Retina (tissue), 1 donor: ENCODE data around the gene TEP1.

Experiments
- DNase-seq: peaks from one replicate; pipeline ENCODE4 v3.0.0-alpha.2; 2016

Gene TEP1

DNA sequence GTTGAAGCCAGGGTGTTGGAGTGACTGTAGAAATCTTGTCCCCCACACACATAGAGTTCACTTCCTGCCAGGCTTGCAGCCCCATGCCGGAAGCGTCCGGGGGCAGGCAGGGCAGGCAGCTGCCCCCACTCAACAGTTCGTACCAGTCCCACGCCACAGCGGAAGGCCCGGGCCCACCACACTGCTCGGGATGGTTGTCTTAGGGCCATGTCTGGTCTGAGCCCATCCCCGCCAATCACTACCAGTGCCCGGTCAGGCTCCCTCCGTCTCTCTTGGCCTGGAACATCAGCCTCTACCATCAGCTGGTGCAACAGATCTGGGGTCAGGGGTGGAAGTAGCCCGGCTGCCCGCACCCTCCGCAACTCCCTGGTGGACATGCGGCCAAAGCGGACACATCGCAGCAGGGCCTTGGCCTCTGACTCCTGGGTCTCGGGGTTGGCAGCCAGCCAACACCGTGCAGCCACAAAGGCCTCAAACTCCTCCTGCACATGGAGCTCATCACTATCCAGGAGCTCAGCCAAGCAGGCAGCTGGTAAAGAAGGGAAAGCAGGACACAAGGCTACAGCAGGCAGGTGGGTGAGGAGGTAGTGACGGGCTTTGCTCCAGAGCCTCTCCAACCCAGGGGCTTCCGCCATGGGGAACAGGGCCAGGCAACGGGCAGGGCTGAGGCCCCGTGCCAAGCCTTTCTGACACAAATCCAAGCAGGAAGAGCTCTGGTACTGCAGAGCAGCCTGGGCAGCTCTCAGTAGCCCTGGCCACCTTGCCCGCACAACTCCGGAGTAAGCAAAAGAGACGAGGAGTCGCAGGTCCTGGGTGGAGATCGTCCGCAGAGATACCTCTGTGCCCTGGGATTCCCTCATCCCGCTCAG, 16.7 kb upstream of the TEP1 start:
- no peak for DNase-seq

DNA sequence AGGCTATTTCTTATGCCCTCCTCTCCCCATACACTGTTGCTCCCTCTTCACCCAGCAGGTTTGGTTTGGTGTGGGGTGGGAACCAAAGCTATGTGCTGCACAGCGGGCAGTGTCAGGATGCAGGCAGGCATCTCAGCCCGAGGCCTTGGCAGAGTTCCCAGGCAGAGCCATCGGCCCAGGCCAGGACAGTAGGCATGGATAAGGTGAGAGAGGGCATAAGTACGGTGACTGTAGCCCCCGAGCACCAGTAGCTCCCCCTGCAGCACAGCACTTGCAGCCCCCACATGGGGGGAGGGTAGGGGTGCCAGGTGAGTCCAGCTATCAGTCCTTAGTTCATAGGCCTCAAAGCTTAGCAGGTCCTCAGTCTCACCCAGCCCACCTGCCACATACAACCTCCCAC, 15.5 kb upstream of the TEP1 start:
- no peak for DNase-seq

GRCh38 chr14:20428010-20428365, 14.7 kb upstream of the TEP1 start:
- DNase-seq, result no peak

- no peak for DNase-seq
Measured at GRCh38 chr14:20427231-20428009, 14.1 kb upstream of the TEP1 start.

DNA sequence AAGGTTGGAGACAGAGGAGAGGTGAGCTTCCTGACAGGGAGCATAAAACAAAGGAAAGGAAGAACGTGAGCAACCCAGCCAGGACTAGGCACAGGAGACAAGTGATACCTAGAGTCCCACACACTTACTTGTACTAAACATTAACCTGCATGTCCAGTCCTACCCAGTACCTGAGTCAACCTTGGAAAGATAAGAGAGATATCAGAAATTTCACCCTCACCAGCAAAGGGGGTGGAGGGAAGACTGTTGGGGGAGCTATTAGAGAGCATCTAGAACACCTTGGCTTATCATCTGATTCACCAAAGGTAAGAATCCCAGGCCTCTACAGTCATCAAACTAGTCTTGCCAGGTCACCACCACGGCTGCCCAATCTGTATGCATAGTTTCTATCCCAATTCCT, 11.6 kb upstream of the TEP1 start:
- no peak for DNase-seq

DNA sequence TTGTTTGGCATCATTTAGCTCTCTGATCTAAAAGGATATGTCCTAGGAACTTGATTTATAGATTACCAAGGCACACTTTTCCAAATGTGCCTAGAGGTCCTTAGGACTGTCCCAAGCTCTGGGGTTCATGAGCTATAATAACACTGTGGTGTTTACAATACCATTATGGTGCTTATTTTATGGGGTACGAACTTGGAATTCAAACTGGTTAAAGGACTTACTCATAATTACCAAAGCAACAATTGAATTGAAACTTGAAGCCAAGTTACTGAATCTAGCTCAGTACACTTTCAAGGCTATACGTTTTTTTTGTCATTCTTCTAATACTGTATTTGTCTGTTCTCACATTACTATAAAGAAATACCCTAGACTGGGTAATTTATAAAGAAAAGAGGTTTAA, 9.6 kb upstream of the TEP1 start:
- DNase-seq, result no peak

DNA sequence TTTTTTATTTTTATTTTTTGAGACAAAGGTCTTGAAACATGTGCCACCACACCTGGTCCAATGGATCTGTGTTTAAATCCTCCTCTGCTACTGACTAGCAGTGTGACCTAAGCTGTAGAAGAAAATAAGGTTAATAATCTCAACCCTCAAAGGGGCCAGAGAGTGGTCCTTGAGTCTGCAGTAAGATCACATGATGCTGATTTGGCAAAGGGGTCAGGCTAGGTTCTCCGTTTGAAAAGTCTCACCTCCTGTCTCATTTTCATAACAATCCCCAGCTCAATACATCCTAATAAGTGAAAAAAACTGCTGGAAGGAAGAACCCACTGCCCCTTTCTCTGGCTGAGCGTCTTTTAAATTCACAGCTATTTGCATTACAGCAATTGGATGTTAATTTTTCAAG, 8.0 kb upstream of the TEP1 start:
- no peak for DNase-seq

- DNase-seq, result no peak
Measured at GRCh38 chr14:20419419-20419818, 6.1 kb upstream of the TEP1 start.

- no peak for DNase-seq
Measured at GRCh38 chr14:20418501-20418909, 5.2 kb upstream of the TEP1 start.

DNA sequence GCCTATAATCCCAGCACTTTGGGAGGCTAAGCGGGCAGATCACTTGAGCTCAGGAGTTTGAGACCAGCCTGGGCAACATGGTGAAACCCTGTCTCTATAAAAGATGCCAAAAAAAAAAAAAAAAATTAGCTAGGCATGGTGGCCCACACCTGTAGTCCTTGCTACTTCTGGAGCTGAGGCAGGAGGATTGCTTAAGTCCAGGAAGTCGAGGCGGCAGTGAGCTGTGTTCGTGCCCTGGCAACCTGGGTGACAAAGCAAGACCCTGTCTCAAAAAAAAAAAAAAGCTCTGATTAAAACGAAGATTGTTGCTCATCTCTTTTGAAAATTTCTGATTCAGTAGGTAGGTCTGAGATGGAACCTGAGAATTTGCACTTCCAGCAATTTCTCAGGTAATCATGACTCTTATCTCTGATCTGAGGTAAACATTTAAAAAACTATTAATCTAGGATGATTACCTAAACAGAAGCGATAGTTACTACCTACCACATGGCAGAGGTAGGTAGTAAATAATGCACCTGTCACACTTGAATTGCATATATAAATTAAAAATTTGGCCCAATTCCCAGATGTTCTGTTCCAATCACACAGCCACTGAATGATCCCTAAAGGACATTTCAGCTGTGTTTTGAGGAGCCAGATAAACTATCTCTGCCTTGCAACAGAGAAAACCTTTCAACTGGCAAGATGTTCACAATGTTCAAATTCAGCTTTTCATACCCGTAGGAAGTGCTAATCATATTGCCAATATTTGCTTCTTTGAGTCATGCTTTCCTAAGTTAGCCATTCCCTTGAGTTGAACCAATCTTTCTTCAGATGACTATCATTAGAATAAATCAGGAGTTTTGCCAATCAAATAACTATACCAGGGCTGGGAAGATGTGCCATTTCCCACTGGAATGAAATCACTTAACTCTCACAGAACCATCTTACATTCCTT, 4.2 kb upstream of the TEP1 start:
- no peak for DNase-seq

GRCh38 chr14:20416223-20416622, 2.9 kb upstream of the TEP1 start:
- no peak for DNase-seq

GRCh38 chr14:20415782-20416206, 2.5 kb upstream of the TEP1 start:
- DNase-seq, result peak; percentile 32

- DNase-seq, result no peak
Measured at GRCh38 chr14:20413744-20414082, 412 bp upstream of the TEP1 start.

GRCh38 chr14:20412411-20412810, 890 bp downstream of the TEP1 start:
- no peak for DNase-seq

GRCh38 chr14:20409226-20409625, 4.1 kb downstream of the TEP1 start:
- no peak for DNase-seq

- no peak for DNase-seq
Measured at GRCh38 chr14:20403521-20403920, 9.8 kb downstream of the TEP1 start.

DNA sequence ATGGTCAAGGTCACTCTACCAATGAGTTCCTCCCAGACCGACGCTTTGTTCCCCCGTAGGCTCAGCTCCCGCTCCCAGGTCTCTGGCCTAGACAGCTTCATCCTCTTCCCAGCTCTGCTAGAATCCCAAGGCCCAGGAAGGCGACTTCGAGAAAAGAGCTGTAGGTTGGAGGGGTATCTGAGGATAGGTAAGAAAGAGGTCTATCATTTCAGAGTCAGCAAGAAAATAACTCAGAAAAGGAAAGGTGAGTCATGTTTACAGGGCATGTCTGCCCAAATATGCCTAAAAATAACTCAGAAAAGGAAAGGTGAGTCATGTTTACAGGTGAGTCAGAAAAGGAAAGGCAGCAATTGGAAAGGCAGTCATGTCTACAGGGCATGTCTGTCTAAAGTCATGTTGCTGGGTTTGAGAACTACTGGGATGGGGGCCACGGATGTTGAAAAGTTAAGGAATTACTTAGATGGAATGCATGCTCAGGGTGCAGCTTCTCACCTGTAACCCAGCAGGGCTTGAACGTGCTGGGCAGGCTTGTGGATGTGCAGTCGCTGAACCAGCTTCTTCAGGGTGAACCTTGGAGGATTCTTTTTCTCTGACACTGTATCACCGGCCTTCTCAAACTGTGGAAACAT, 12.2 kb downstream of the TEP1 start:
- no peak for DNase-seq

DNA sequence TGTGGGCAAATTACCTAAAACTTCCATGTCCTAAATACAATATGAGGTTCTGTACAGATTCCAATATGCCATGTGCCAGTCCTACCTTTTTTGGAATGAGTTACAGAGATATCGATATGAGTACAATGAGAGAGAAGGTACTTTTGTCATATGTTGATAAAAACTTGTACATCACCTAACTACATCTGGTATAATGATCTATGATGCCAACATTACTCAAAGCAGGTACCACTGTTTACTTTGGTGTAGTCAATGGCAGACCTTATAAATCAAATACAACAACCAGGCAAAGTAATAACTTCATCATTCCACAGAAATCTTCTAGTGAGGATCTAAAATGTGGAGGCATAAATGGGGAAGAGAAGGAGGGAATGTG, 12.7 kb downstream of the TEP1 start:
- DNase-seq, result no peak

- no peak for DNase-seq
Measured at GRCh38 chr14:20397511-20397910, 15.8 kb downstream of the TEP1 start.

DNA sequence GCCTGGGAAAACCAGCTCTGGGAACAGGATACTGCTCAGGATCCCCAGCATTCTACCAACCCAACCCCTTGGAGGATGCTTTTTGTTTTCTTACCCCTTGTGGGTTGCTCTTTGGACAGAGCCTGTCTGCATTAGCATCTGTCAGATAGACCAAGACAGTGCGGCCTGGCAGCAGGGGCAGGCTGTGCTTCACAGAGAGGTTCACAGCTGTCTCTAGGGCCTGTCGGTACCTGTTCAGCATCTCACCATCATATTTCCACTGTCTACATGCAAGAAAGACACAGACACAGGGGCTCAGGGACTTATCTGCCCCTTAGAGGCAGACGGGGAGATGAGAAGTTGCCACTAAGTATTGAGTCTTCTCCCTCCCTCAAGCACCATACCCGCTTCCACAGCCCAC, 21.8 kb downstream of the TEP1 start:
- no peak for DNase-seq

DNA sequence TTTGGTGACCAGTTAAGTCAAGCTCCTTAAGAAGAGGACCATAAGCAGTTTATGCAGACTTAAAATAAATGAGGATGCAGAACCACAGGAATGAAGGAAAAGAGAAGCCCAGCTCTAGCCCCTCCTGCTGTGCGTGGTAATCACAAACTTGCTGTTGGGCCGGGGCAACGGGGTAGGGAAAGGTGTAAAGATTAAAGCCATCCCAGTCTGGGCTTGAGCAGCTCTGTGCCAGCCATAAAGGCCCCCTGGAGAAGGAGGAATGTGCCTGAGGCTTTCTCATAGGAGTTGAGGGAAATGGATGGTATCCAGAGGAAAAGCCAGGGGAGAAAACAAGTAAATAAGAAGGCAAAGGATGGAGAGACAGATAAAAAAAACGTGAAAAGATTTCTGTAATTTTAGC, 25.1 kb downstream of the TEP1 start:
- DNase-seq, result no peak

DNA sequence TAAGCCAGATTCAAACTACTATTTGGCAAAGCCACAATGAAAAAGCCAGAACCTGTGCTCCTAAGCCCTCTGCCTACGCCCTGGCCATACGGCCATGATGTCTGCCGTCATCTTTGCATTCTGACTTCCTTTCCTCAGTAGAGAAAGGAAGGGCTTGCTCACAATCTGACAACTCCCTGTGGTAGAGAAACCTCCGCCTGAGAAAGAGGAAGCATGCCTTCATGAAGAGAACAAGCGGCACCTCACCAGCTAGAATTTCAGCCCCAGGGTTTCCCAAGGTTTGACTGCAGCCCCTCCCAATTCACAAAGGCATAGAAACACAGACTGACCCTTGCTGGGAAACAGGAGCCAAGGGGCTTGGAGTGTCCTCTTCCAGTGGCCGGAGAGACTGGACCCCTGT, 25.7 kb downstream of the TEP1 start:
- DNase-seq, result no peak

DNA sequence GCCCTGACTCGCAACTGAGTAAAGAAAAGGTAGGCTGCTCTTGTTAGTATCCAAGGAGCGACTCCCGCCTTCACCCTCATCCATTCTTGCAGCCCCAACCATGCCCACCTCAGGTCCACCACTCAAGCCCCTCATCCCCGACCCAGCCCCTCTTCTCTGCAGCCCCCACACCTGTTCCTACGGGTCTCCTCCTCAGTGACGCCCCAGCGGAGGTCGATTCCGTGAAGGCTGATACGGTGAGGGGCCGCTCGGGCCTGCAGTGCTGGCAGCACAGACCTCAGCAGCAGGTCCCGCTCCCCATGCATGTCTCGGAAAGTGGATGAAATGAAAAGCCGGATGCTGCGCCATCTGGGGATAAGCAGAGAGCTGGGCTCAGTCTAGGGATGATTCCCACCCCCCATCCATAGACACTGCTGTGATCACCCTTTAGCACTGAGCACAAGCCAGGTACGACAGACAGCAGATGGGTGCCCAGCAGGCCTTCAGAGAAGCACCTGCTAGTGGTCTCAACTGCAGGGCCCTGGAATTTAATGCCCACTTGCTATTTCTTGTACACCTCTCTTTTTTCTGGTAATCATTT, 26.9 kb downstream of the TEP1 start:
- no peak for DNase-seq
